Measurements from ENCODE around the gene HNRNPL. TPM values are rescaled to one million over a fixed set of nuclear protein-coding genes. Genes with fewer than 3 reads are reported as not detected.
"Not testable (repeated sequence)": the region's sequence is repeated elsewhere in the genome, so short reads cannot be mapped to it uniquely, and the experiment has no call there.

HNRNPL gene
- total RNA-seq, 4 donors from 2014 or later = 88.3 to 172 (median 126) TPM

DNA sequence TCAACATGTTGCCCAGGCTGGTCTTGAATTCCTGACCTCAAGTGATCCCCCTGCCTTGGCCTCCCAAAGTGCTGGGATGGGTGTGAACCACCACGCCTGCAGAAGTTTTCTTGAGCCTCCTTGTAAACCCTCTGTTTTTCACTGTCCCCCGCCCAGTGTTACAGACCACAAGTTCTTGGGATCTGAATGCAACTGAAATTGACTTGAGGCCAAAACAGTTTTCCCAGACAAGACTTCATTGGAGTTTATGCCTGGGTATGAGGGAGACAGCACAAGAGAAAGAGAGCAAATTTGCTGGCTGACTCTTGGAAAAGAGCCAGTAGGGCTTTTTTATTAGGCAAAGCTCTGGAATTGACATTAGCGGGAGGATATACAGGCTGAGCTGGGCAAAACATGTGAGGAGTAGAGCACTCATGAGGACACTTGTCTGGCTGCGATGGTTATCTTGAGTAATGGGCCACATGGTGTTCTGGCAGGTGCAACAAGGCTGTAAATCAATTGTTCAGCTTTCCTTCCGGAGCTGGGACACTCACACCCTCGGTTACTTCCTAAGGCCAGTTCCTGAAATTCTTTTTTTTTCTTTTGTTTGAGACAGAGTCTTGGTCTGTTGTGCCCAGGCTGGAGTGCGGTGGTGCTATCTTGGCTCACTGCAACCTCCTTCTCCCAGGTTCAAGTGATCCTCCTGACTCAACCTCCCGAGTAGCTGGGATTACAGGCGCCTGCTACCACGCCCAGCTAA lies 12.7 kb upstream of the HNRNPL start:
- H3K9me3 ChIP-seq = no peaks in the 10 kb centered on the region
- ATAC-seq (peak; percentile 99), DNase-seq (peak; percentile 78 to 86)
- H3K27ac ChIP-seq = peak overlapping the region; percentile 71 to 87 (median 82)
- H3K27me3 ChIP-seq = no peaks in the 10 kb centered on the region
- no peaks in the 10 kb centered on the region for H3K36me3 ChIP-seq
- H3K4me1 ChIP-seq = peaks cover 16 to 25% of the 10 kb centered on the region in 2 donors
- TF ChIP-seq CTCF (IDR thresholded peaks at IDR 0.05 in 4 of 5, conservative IDR thresholded peaks at IDR 0.05 in 1 of 5) (no peak), POLR2A (IDR thresholded peaks at IDR 0.05) (no peak)
- no peak overlapping the region for H3K4me3 ChIP-seq
- in situ Hi-C loops (cut with MboI; ENCODE audit: low sequenced_read_pairs in 4 of 4) (no loop called here), intact Hi-C loops (cut with DNase I; ENCODE audit: low total_unique reads) (loop anchor here (1.0 kb wide), 1 partner anchor 10 kb away; no protein-coding TSS in a partner anchor)

GRCh38 chr19:38861368-38861767 lies 11.6 kb upstream of the HNRNPL start:
- no peak for ATAC-seq
- H3K4me1 ChIP-seq = peaks cover 16 to 25% of the 10 kb centered on the region in 2 donors
- TF ChIP-seq POLR2A (IDR thresholded peaks at IDR 0.05) (no peak), CTCF (IDR thresholded peaks at IDR 0.05 in 4 of 5, conservative IDR thresholded peaks at IDR 0.05 in 1 of 5) (no peak)

DNA sequence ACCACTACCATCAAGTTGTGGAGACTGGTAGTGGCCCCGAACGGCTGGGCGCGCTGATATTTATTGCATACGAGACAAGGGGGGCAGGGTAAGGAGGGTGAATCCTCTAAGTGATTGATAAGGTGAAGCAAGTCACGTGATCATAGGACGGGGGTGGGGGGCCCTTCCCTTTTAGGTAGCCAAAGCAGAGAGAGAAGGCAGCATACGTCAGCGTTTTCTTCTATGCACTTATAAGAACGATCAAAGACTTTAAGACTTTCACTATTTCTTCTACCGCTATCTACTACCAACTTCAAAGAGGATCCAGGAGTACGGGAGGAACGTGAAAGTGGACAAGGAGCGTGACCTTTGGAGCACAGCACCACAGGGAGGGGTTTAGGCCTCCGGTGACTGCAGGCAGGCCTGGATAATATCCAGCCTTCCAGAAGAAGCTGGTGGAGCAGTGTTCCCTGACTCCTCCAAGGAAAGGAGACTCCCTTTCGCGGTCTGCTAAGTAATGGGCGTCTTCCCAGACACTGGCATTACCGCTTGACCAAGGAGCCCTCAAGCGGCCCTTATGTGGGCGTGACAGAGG lies 9.9 kb upstream of the HNRNPL start:
- DNase-seq; H3K27ac ChIP-seq; H3K27me3 ChIP-seq; H3K36me3 ChIP-seq; ATAC-seq; intact Hi-C loops (cut with DNase I; ENCODE audit: low total_unique reads); in situ Hi-C loops (cut with MboI; ENCODE audit: low sequenced_read_pairs in 4 of 4); H3K4me3 ChIP-seq; H3K9me3 ChIP-seq: not testable (repeated sequence)
- peaks cover 16 to 23% of the 10 kb centered on the region in 2 donors for H3K4me1 ChIP-seq

More at GRCh38 chr19:38861368-38861767, 11.6 kb upstream of the HNRNPL start:
- intact Hi-C loops (cut with DNase I; ENCODE audit: low total_unique reads) (no loop called here), in situ Hi-C loops (cut with MboI; ENCODE audit: low sequenced_read_pairs in 4 of 4) (no loop called here)
- Histone ChIP-seq H3K27me3 (no peaks in the 10 kb centered on the region), H3K36me3 (no peaks in the 10 kb centered on the region), H3K9me3 (no peaks in the 10 kb centered on the region), H3K4me3 (no peak overlapping the region), H3K27ac (peak overlapping the region in 1 of 4 donors; percentile 83)
- DNase-seq = no peak

- Histone ChIP-seq H3K27me3 (no peaks in the 10 kb centered on the region), H3K4me1 (peaks cover 7 to 9% of the 10 kb centered on the region in 2 donors), H3K27ac (no peak overlapping the region), H3K9me3 (no peaks in the 10 kb centered on the region), H3K36me3 (no peaks in the 10 kb centered on the region), H3K4me3 (no peak overlapping the region)
- TF ChIP-seq POLR2A (IDR thresholded peaks at IDR 0.05) = no peak
- no peak for TF ChIP-seq CTCF (IDR thresholded peaks at IDR 0.05 in 4 of 5, conservative IDR thresholded peaks at IDR 0.05 in 1 of 5)
- in situ Hi-C loops (cut with MboI; ENCODE audit: low sequenced_read_pairs in 4 of 4) = no loop called here
- ATAC-seq (no peak), DNase-seq (no peak)
- intact Hi-C loops (cut with DNase I; ENCODE audit: low total_unique reads) = no loop called here
Observed at GRCh38 chr19:38856813-38857212, 7.0 kb upstream of the HNRNPL start.

DNA sequence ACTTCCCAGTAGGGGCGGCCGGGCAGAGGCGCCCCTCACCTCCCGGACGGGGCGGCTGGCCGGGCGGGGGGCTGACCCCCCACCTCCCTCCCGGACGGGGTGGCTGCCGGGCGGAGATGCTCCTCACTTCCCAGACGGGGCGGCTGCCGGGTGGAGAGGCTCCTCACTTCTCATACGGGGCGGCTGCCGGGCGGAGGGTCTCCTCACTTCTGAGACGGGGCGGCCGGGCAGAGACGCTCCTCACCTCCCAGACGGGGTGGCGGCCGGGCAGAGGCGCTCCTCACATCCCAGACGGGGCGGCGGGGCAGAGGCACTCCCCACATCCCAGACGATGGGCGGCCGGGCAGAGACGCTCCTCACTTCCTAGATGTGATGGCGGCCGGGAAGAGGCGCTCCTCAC lies 6.0 kb upstream of the HNRNPL start:
- in situ Hi-C loops (cut with MboI; ENCODE audit: low sequenced_read_pairs in 4 of 4); H3K27me3 ChIP-seq; intact Hi-C loops (cut with DNase I; ENCODE audit: low total_unique reads): not testable (repeated sequence)

GRCh38 chr19:38854961-38855360 lies 5.2 kb upstream of the HNRNPL start:
- not testable (repeated sequence) for H3K36me3 ChIP-seq, H3K9me3 ChIP-seq, H3K27ac ChIP-seq, DNase-seq, H3K27me3 ChIP-seq, ATAC-seq, H3K4me3 ChIP-seq
- in situ Hi-C loops (cut with MboI; ENCODE audit: low sequenced_read_pairs in 4 of 4) (loop anchor here in 1 of 4 donors (5.0 kb wide), 1 partner anchor 42 kb away; the partner anchor contains the start of genes NFKBIB and SIRT2), intact Hi-C loops (cut with DNase I; ENCODE audit: low total_unique reads) (loop anchor here (5.0 kb wide), 1 partner anchor 557 kb away; the partner anchor contains the start of gene PLEKHG2)
- H3K4me1 ChIP-seq = peaks cover 5 to 12% of the 10 kb centered on the region in 2 donors

More for the DNA sequence above, 6.0 kb upstream of the HNRNPL start:
- not testable (repeated sequence) for H3K9me3 ChIP-seq, DNase-seq, H3K36me3 ChIP-seq, H3K4me3 ChIP-seq, ATAC-seq, H3K27ac ChIP-seq
- peaks cover 5 to 12% of the 10 kb centered on the region in 2 donors for H3K4me1 ChIP-seq
